Progenitor cell of endocrine pancreas (in vitro differentiated cells): ENCODE measurements around the gene IGFBP7. TPM values are rescaled to one million over a fixed set of nuclear protein-coding genes. Genes with fewer than 3 reads are reported as not detected.
"Not testable (repeated sequence)": the region's sequence is repeated elsewhere in the genome, so short reads cannot be mapped to it uniquely, and the experiment has no call there.

Experiments used
- DNase-seq: peaks from one replicate; pipeline ENCODE4 v3.0.0; 2021; ENCODE audit warnings: low spot score; ENCODE audit not compliant: unreplicated experiment
- H3K27ac Mint-ChIP-seq: 2 replicates; pipeline ENCODE4 v1.8.0; 2021; ENCODE audit warnings: mild to moderate bottlenecking, moderate library complexity, mixed read lengths
- H3K27me3 Mint-ChIP-seq: 2 replicates; pipeline ENCODE4 v1.8.0; 2021; ENCODE audit warnings: mixed read lengths
- H3K36me3 Mint-ChIP-seq: 2 replicates; pipeline ENCODE4 v1.8.0; 2022; ENCODE audit warnings: mixed read lengths; ENCODE audit not compliant: insufficient read depth
- H3K4me1 Mint-ChIP-seq: 2 replicates; pipeline ENCODE4 v1.8.0; 2021; ENCODE audit warnings: low read depth, mixed read lengths
- H3K4me3 Mint-ChIP-seq: 2 replicates; pipeline ENCODE4 v1.8.0; 2021; ENCODE audit warnings: low read depth, mild to moderate bottlenecking, moderate library complexity, mixed read lengths
- H3K9me3 Mint-ChIP-seq: 2 replicates; pipeline ENCODE4 v1.8.0; 2021; ENCODE audit warnings: low read depth, mixed read lengths
- CTCF ChIP-seq: fragments of 200-600 bp; sonication (generic); IDR thresholded peaks from one replicate; pipeline ENCODE4 v1.5.0; 2021; ENCODE audit warnings: antibody characterized with exemption, mild to moderate bottlenecking; ENCODE audit not compliant: unreplicated experiment
- total RNA-seq: library from RNA; stranded (reverse); gene quantifications from 2 replicates; pipeline ENCODE4 v1.2.1, GENCODE V29; 2021

IGFBP7 gene
- total RNA-seq, 1 donor from 2014 or later, result 8.4 TPM

GRCh38 chr4:57048590-57049304, 61.4 kb downstream of the IGFBP7 start:
- Mint-ChIP-seq H3K36me3 (no peaks in the 10 kb centered on the region), H3K4me3 (no peak overlapping the region), H3K27ac (no peak overlapping the region), H3K4me1 (peaks cover 3% of the 10 kb centered on the region), H3K9me3 (peaks cover 11% of the 10 kb centered on the region), H3K27me3 (peaks cover 11% of the 10 kb centered on the region)
- no peak for DNase-seq
- no peak for TF ChIP-seq CTCF

GRCh38 chr4:57047046-57047445, 63.1 kb downstream of the IGFBP7 start:
- peaks cover 10% of the 10 kb centered on the region for H3K27me3 Mint-ChIP-seq
- DNase-seq, H3K27ac Mint-ChIP-seq: not testable (repeated sequence)

GRCh38 chr4:57044996-57045395, 65.2 kb downstream of the IGFBP7 start:
- peaks cover 11% of the 10 kb centered on the region for H3K9me3 Mint-ChIP-seq
- no peak for TF ChIP-seq CTCF
- H3K27ac Mint-ChIP-seq, result no peak overlapping the region
- H3K4me3 Mint-ChIP-seq, result no peak overlapping the region
- H3K4me1 Mint-ChIP-seq, result peaks cover 9% of the 10 kb centered on the region
- H3K27me3 Mint-ChIP-seq, result no peaks in the 10 kb centered on the region
- no peak for DNase-seq
- no peaks in the 10 kb centered on the region for H3K36me3 Mint-ChIP-seq

More at GRCh38 chr4:57047046-57047445, 63.1 kb downstream of the IGFBP7 start:
- H3K9me3 Mint-ChIP-seq, result peaks cover 11% of the 10 kb centered on the region
- not testable (repeated sequence) for H3K36me3 Mint-ChIP-seq, H3K4me3 Mint-ChIP-seq, H3K4me1 Mint-ChIP-seq

GRCh38 chr4:57044279-57044678, 65.9 kb downstream of the IGFBP7 start:
- no peak for DNase-seq
- TF ChIP-seq CTCF, result no peak
- Mint-ChIP-seq H3K4me1 (peaks cover 13% of the 10 kb centered on the region), H3K36me3 (no peaks in the 10 kb centered on the region), H3K27ac (no peak overlapping the region), H3K4me3 (no peak overlapping the region), H3K9me3 (peaks cover 11% of the 10 kb centered on the region), H3K27me3 (no peaks in the 10 kb centered on the region)

- no peaks in the 10 kb centered on the region for H3K36me3 Mint-ChIP-seq
- no peak overlapping the region for H3K4me3 Mint-ChIP-seq
- H3K4me1 Mint-ChIP-seq, result peaks cover 14% of the 10 kb centered on the region
- TF ChIP-seq CTCF, result no peak
- H3K9me3 Mint-ChIP-seq, result peaks cover 11% of the 10 kb centered on the region
- DNase-seq, result no peak
- no peak overlapping the region for H3K27ac Mint-ChIP-seq
- no peaks in the 10 kb centered on the region for H3K27me3 Mint-ChIP-seq
These were observed 66.6 kb downstream of the IGFBP7 start for GRCh38 chr4:57043347-57044251.
